Amniotic stem cell (primary cell): ENCODE results near the gene CATSPERE.
"Not testable (repeated sequence)": the region's sequence is repeated elsewhere in the genome, so short reads cannot be mapped to it uniquely, and the experiment has no call there.

Experiments
- DNase-seq: peaks from one replicate; lab custom pipeline; 2025; lab: John Stamatoyannopoulos, UW

CATSPERE gene

GRCh38 chr1:244448279-244449036, 12.6 kb upstream of the CATSPERE start:
- no peak for DNase-seq

- no peak for DNase-seq
Observed at GRCh38 chr1:244449936-244450508, 11.1 kb upstream of the CATSPERE start.

GRCh38 chr1:244450597-244451538, 10.2 kb upstream of the CATSPERE start:
- no peak for DNase-seq

- no peak for DNase-seq
Observed at GRCh38 chr1:244451539-244451950, 9.5 kb upstream of the CATSPERE start, which contains the start of gene ADSS2. Gene ADSS2 (minus strand): TSS chr1:244451909. CDS start chr1:244451817, 92 bp downstream.

GRCh38 chr1:244451951-244452795, 8.9 kb upstream of the CATSPERE start:
- peak; percentile 97 for DNase-seq

GRCh38 chr1:244454412-244454811, 6.7 kb upstream of the CATSPERE start:
- no peak for DNase-seq

GRCh38 chr1:244456586-244456985, 4.5 kb upstream of the CATSPERE start:
- DNase-seq, result no peak

- no peak for DNase-seq
Observed at GRCh38 chr1:244458781-244459180, 2.3 kb upstream of the CATSPERE start.

- DNase-seq, result no peak
Observed at GRCh38 chr1:244460197-244460596, 876 bp upstream of the CATSPERE start.

- DNase-seq, result no peak
Observed at GRCh38 chr1:244466724-244467123, 5.7 kb downstream of the CATSPERE start.

- no peak for DNase-seq
Observed at GRCh38 chr1:244473059-244473605, 12.1 kb downstream of the CATSPERE start.

- not testable (repeated sequence) for DNase-seq
Observed at GRCh38 chr1:244484971-244485370, 23.9 kb downstream of the CATSPERE start.

- DNase-seq, result no peak
Observed at GRCh38 chr1:244494653-244495052, 33.6 kb downstream of the CATSPERE start.

GRCh38 chr1:244496186-244496585, 35.1 kb downstream of the CATSPERE start:
- DNase-seq, result no peak

- DNase-seq, result no peak
Observed at GRCh38 chr1:244497805-244498204, 36.7 kb downstream of the CATSPERE start.

GRCh38 chr1:244499484-244499883, 38.4 kb downstream of the CATSPERE start:
- not testable (repeated sequence) for DNase-seq

- DNase-seq, result not testable (repeated sequence)
Observed at GRCh38 chr1:244500515-244500914, 39.4 kb downstream of the CATSPERE start.

GRCh38 chr1:244502630-244503029, 41.6 kb downstream of the CATSPERE start:
- no peak for DNase-seq

GRCh38 chr1:244513493-244513892, 52.4 kb downstream of the CATSPERE start:
- DNase-seq, result no peak

- DNase-seq, result no peak
Observed at GRCh38 chr1:244515680-244516079, 54.6 kb downstream of the CATSPERE start.

GRCh38 chr1:244536316-244536715, 75.2 kb downstream of the CATSPERE start:
- no peak for DNase-seq
